H9 (cell line): Measurements from ENCODE around the gene MBNL1. TPM values are rescaled to one million over a fixed set of nuclear protein-coding genes. Genes with fewer than 3 reads are reported as not detected.

ENCODE experiments used
- DNase-seq: peaks from one replicate; pipeline ENCODE4 v3.0.0-alpha.2; 2017
- H2AFZ ChIP-seq: one replicate; pipeline ENCODE4 v1.6.1; 2013; ENCODE audit warnings: mild to moderate bottlenecking, low read length, control low read depth, moderate library complexity
- H2AK5ac ChIP-seq: 2 replicates; pipeline ENCODE4 v1.6.1; 2013; ENCODE audit warnings: low read length, control low read depth, mixed read lengths; ENCODE audit not compliant: insufficient read length
- H2BK120ac ChIP-seq: one replicate; pipeline ENCODE4 v1.6.1; 2013; ENCODE audit warnings: low read depth, mild to moderate bottlenecking, low read length, control low read depth, inconsistent platforms; ENCODE audit not compliant: poor library complexity, severe bottlenecking
- H2BK12ac ChIP-seq: 2 replicates; pipeline ENCODE4 v1.6.1; 2013; ENCODE audit warnings: low read length, control low read depth, mixed read lengths, low read depth; ENCODE audit not compliant: insufficient read length
- H2BK15ac ChIP-seq: 2 replicates; pipeline ENCODE4 v1.6.1; 2013; ENCODE audit warnings: low read depth, low read length, control low read depth
- H2BK20ac ChIP-seq: one replicate; pipeline ENCODE4 v1.6.1; 2013; ENCODE audit warnings: low read depth, mild to moderate bottlenecking, low read length, control low read depth, inconsistent platforms; ENCODE audit not compliant: poor library complexity, severe bottlenecking
- H2BK5ac ChIP-seq: 2 replicates; pipeline ENCODE4 v1.6.1; 2013; ENCODE audit warnings: low read length, control low read depth, mixed read lengths; ENCODE audit not compliant: insufficient read length
- H3K14ac ChIP-seq: 2 replicates; pipeline ENCODE4 v1.6.1; 2013; ENCODE audit warnings: low read length, control low read depth; ENCODE audit not compliant: insufficient read depth
- H3K18ac ChIP-seq: 2 replicates; pipeline ENCODE4 v1.6.1; 2013; ENCODE audit warnings: low read depth, mild to moderate bottlenecking, mixed read lengths, low read length, control low read depth; ENCODE audit not compliant: insufficient read length
- H3K23ac ChIP-seq: 2 replicates; pipeline ENCODE4 v1.6.1; 2013; ENCODE audit warnings: low read length, control low read depth, mixed read lengths, low read depth; ENCODE audit not compliant: insufficient read length
- H3K23me2 ChIP-seq: 2 replicates; pipeline ENCODE4 v1.6.1; 2013; ENCODE audit warnings: low read depth, mild to moderate bottlenecking, mixed read lengths, low read length, control low read depth; ENCODE audit not compliant: insufficient read length, poor library complexity, severe bottlenecking
- H3K27ac ChIP-seq: 2 replicates; pipeline ENCODE4 v1.5.1; 2013; ENCODE audit warnings: low read length, control low read depth, mixed read lengths, low read depth; ENCODE audit not compliant: insufficient read length
- H3K27me3 ChIP-seq: 2 replicates; pipeline ENCODE4 v1.6.1; 2013; ENCODE audit warnings: low read length, control low read depth, inconsistent platforms; ENCODE audit not compliant: insufficient read depth
- H3K4ac ChIP-seq: 2 replicates; pipeline ENCODE4 v1.6.1; 2013; ENCODE audit warnings: low read depth, mild to moderate bottlenecking, control low read depth, inconsistent platforms, low read length, moderate library complexity
- H3K4me1 ChIP-seq: 2 replicates; pipeline ENCODE4 v1.6.1; 2013; ENCODE audit warnings: low read length, control low read depth, inconsistent platforms; ENCODE audit not compliant: insufficient read depth
- H3K4me2 ChIP-seq: 2 replicates; pipeline ENCODE4 v1.6.1; 2013; ENCODE audit warnings: low read length, control low read depth, mixed read lengths; ENCODE audit not compliant: insufficient read length, insufficient read depth
- H3K56ac ChIP-seq: 2 replicates; pipeline ENCODE4 v1.6.1; 2013; ENCODE audit warnings: low read depth, mild to moderate bottlenecking, mixed read lengths, low read length, control low read depth; ENCODE audit not compliant: insufficient read length
- H3K79me1 ChIP-seq: 2 replicates; pipeline ENCODE4 v1.6.1; 2013; ENCODE audit warnings: low read depth, mild to moderate bottlenecking, moderate library complexity, low read length, control low read depth, inconsistent platforms; ENCODE audit not compliant: insufficient read depth, poor library complexity, severe bottlenecking
- H3K79me2 ChIP-seq: 2 replicates; pipeline ENCODE4 v1.6.1; 2013; ENCODE audit warnings: low read length, control low read depth, inconsistent platforms; ENCODE audit not compliant: insufficient read depth
- H3K9ac ChIP-seq: 2 replicates; pipeline ENCODE4 v1.6.1; 2013; ENCODE audit warnings: low read length, control low read depth, mixed read lengths; ENCODE audit not compliant: insufficient read length; ENCODE audit errors: extremely low read depth
- H3K9me3 ChIP-seq: one replicate; pipeline ENCODE4 v1.6.1; 2013; ENCODE audit warnings: low read depth, low read length, inconsistent platforms; ENCODE audit not compliant: control insufficient read depth
- H3T11ph ChIP-seq: one replicate; pipeline ENCODE4 v1.6.1; 2013; ENCODE audit warnings: mild to moderate bottlenecking, low read length, control low read depth, inconsistent platforms
- H4K20me1 ChIP-seq: one replicate; pipeline ENCODE4 v1.6.1; 2013; ENCODE audit not compliant: control insufficient read depth, insufficient read length, insufficient read depth
- H4K5ac ChIP-seq: 2 replicates; pipeline ENCODE4 v1.6.1; 2013; ENCODE audit warnings: low read depth, mild to moderate bottlenecking, mixed read lengths, low read length, control low read depth; ENCODE audit not compliant: insufficient read length
- H4K8ac ChIP-seq: replicated peaks from 2 replicates; pipeline ENCODE4 v1.6.1; 2013; ENCODE audit warnings: low read length, control low read depth, mixed read lengths, low read depth; ENCODE audit not compliant: insufficient read length
- H4K91ac ChIP-seq: 2 replicates; pipeline ENCODE4 v1.6.1; 2013; ENCODE audit warnings: low read depth, mild to moderate bottlenecking, moderate library complexity, mixed read lengths, low read length, control low read depth; ENCODE audit not compliant: insufficient read length
- H3K27ac Mint-ChIP-seq, 3 experiments: 2 replicates in 2 of 3; 3 replicates in 1 of 3; pipeline ENCODE4 v1.8.0; 2020 to 2021; ENCODE audit warnings: mixed read lengths in 3 of 3, mild to moderate bottlenecking in 1 of 3, moderate library complexity in 1 of 3
- H3K27me3 Mint-ChIP-seq: 2 replicates; pipeline ENCODE4 v1.8.0; 2021; ENCODE audit warnings: low read depth, mild to moderate bottlenecking, moderate library complexity, mixed read lengths
- H3K36me3 Mint-ChIP-seq, 3 experiments: 2 replicates in 2 of 3; 3 replicates in 1 of 3; pipeline ENCODE4 v1.8.0; 2020 to 2021; ENCODE audit warnings: low read depth in 3 of 3, mixed read lengths in 3 of 3; ENCODE audit not compliant: insufficient read depth in 1 of 3
- H3K4me1 Mint-ChIP-seq, 2 experiments: 2 replicates each; pipeline ENCODE4 v1.8.0; 2020; ENCODE audit warnings: mixed read lengths in 2 of 2
- H3K4me3 Mint-ChIP-seq, 2 experiments: 2 replicates in 1 of 2; 3 replicates in 1 of 2; pipeline ENCODE4 v1.8.0; 2020 to 2021; ENCODE audit warnings: mild to moderate bottlenecking in 2 of 2, mixed read lengths in 2 of 2, moderate library complexity in 1 of 2
- H3K9me3 Mint-ChIP-seq, 2 experiments: 2 replicates in 1 of 2; 3 replicates in 1 of 2; pipeline ENCODE4 v1.8.0; 2020; ENCODE audit warnings: mild to moderate bottlenecking in 2 of 2, mixed read lengths in 2 of 2, moderate library complexity in 1 of 2
- total RNA-seq: library from RNA; stranded (reverse); gene quantifications from 2 replicates; pipeline ENCODE4 v1.2.1, GENCODE V29; 2021
- TF ChIP-seq, protein P1 (sequence below): fragments of 200-600 bp; sonication (generic); conservative IDR thresholded peaks from 3 replicates; pipeline ENCODE4 v1.8.0; 2021; ENCODE audit warnings: antibody characterized with exemption, mild to moderate bottlenecking

The MBNL1 gene
- total RNA-seq, 1 experiment from 2014 or later, result 14.9 TPM

DNA sequence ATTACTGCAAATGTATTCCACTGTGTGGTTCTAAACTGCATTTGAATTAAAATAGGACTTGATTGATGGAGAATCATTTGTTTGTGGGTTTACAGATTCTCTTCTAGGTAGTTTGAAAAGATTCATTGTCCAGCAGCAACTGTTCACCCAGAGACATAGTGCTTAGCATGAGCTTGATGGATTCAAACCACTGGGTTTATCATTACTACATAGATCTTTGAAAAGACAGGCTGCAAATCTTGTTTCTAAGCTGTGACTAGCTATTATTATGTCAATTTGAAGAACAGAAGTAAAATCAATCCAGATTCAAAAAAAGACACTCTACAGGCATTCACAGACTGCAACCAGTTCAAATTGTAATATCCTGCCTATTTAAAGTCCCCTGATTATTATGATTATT lies 49.8 kb downstream of the MBNL1 start:
- no peak overlapping the region for H3K23ac ChIP-seq
- no peak overlapping the region for H3K14ac ChIP-seq
- no peak overlapping the region for H2BK5ac ChIP-seq
- Mint-ChIP-seq H3K27ac (peak overlapping the region in 1 of 3 experiments; percentile 74; a peak in 2 of 7 replicates), H3K9me3 (no peaks in the 10 kb centered on the region), H3K4me3 (no peak overlapping the region), H3K36me3 (no peaks in the 10 kb centered on the region), H3K4me1 (peaks cover 20 to 24% of the 10 kb centered on the region in 2 experiments), H3K27me3 (no peaks in the 10 kb centered on the region)
- H4K20me1 ChIP-seq, result no peaks in the 10 kb centered on the region
- H2BK120ac ChIP-seq, result no peak overlapping the region
- TF ChIP-seq, protein P1, sequence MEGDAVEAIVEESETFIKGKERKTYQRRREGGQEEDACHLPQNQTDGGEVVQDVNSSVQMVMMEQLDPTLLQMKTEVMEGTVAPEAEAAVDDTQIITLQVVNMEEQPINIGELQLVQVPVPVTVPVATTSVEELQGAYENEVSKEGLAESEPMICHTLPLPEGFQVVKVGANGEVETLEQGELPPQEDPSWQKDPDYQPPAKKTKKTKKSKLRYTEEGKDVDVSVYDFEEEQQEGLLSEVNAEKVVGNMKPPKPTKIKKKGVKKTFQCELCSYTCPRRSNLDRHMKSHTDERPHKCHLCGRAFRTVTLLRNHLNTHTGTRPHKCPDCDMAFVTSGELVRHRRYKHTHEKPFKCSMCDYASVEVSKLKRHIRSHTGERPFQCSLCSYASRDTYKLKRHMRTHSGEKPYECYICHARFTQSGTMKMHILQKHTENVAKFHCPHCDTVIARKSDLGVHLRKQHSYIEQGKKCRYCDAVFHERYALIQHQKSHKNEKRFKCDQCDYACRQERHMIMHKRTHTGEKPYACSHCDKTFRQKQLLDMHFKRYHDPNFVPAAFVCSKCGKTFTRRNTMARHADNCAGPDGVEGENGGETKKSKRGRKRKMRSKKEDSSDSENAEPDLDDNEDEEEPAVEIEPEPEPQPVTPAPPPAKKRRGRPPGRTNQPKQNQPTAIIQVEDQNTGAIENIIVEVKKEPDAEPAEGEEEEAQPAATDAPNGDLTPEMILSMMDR, result no peak
- H3K23me2 ChIP-seq, result no peaks in the 10 kb centered on the region
- H2BK15ac ChIP-seq, result no peak overlapping the region
- no peak overlapping the region for H3K9ac ChIP-seq
- H3K79me1 ChIP-seq, result no peaks in the 10 kb centered on the region
- H2BK20ac ChIP-seq, result no peak overlapping the region
- DNase-seq, result no peak
- H4K5ac ChIP-seq, result no peak overlapping the region
- no peaks in the 10 kb centered on the region for H3K27me3 ChIP-seq
- no peak overlapping the region for H4K8ac ChIP-seq
- no peak overlapping the region for H3K4ac ChIP-seq
- no peak overlapping the region for H3K4me2 ChIP-seq
- no peak overlapping the region for H3K56ac ChIP-seq
- no peak overlapping the region for H4K91ac ChIP-seq
- H3K4me1 ChIP-seq, result no peaks in the 10 kb centered on the region
- no peaks in the 10 kb centered on the region; the same call in 1 of the 2 replicates for H3K79me2 ChIP-seq
- H2AK5ac ChIP-seq, result no peak overlapping the region
- no peak overlapping the region for H3K18ac ChIP-seq
- H2AFZ ChIP-seq, result no peak overlapping the region
- no peaks in the 10 kb centered on the region for H3K9me3 ChIP-seq
- H3T11ph ChIP-seq, result no peak overlapping the region
- no peak overlapping the region for H3K27ac ChIP-seq
- no peak overlapping the region for H2BK12ac ChIP-seq
